AG08396 (cell line): ENCODE measurements around the gene MACROD2.

Source experiments
- DNase-seq: peaks from one replicate; pipeline ENCODE4 v3.0.0; 2012; ENCODE audit warnings: low spot score, mixed read lengths

Gene MACROD2

DNA sequence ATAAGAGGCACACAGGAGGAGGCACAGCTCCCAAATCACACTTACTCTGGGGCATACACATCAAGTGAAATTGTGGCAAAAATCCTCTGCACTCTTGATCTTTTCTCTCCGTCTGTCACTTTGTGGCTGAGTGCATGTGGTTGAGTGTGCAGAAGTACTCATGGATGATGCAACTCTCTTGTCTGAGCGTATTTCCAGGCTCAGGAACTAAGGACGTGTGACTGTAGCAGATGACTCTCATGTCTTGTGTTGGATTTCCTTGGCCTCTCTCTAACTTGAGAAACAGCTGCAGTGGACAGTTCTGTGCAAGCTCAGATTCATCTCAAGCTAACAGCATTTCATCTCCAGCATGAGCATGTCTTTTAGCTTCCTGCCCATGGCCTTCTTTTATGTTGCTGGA lies 587.5 kb downstream of the MACROD2 start:
- no peak for DNase-seq

- no peak for DNase-seq
Measured at GRCh38 chr20:14583413-14583812, 588.1 kb downstream of the MACROD2 start.

DNA sequence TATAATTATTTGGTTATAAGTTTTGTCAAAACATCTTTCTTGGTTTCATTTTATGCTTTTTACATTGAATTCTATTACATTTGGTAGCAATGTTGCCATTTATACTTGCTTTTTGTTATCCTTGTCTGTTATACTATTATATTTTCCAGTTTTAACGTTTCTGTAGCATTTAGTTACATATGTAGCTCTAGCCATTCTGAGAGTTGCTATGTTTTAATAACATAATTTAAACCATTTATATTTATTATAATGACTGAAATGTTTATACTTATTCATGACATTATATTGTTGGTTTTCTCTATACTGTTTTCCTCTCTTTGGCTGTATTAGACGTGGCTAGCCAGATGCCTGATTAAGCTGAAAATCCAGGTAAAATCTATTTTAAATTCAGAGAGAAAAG lies 594.1 kb downstream of the MACROD2 start:
- no peak for DNase-seq

DNA sequence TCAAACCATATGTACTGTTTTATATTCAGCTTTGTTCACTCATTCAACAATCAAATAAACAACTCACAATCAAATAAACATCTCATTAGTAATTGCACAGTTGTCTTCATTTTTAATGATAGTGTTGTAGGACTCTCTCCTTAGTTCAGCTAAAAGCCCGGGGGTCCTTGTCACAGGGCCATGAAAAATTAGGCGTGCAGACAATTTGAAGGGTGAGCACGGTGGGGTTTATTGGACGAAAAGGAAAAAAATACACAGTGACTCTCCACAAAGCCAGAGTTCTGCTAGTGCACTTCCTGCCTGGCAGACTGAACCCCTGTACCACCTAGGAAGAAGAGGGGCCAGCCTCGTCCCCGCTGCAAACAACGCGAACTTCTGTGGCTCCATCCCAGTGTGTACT lies 599.7 kb downstream of the MACROD2 start:
- no peak for DNase-seq

- no peak for DNase-seq
Measured at GRCh38 chr20:14597206-14597715, 601.9 kb downstream of the MACROD2 start.

- no peak for DNase-seq
Measured at GRCh38 chr20:14599613-14600012, 604.3 kb downstream of the MACROD2 start.

GRCh38 chr20:14600527-14600926 lies 605.2 kb downstream of the MACROD2 start:
- DNase-seq = no peak

- DNase-seq = no peak
Measured at GRCh38 chr20:14604143-14604542, 608.8 kb downstream of the MACROD2 start.

DNA sequence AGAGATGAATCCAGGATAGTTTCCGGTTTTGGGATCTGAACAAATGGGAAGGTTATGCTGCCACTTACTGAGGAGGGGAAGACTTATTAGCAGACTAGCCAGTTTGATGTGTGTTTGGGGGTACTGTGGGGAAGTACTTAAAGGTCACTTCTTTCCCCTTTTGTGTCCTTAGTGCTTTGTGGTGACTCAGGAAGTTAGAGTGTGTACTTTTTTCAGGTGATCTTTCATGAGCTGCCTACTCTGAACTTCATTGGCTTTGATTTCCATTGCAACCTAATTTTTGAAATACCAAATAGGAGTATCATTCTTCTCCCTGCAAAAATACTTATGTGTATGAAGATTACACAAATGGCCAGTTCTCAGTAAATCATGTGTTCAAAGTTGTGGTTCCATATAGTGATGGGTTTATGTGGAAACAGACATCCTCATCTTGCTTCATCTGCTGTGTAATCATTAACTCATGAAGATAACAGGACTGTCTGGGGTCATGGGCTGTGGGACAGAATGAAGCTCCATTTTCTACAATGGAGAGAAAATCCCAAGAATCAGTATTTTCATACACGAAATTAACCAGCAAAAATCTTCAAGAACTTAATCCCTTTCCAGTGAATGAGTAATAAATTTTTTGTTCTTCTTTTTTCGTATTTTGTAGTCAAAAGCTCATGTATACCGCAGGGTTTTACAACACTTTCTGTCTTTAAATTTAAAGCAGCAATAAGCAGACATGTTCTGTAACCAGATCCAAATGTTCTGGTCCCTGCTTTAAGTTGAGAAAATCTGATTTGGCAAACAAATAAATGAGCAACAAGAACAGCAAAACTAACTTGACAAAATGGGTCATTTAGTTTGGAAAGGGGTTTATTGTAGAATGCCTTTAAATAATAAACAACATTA lies 614.3 kb downstream of the MACROD2 start:
- DNase-seq = no peak

DNA sequence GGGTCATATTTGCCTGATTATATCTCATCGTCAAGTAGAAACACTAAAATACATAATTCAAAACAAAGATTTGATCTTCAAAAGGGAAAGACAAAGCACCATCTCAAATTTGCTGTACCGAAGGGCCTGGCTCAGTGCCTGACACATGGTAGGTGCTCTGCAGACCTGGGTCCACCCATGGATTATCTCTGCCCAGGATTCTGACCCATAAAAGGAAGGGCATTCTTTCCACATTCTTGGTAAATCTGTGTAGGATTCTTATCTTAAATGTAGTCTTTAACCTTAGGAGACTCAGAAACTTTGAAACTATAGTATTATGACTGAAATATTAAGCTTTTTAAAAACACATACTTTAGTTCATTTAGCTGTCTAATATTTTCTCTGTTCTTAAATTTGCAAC lies 616.2 kb downstream of the MACROD2 start:
- no peak for DNase-seq

DNA sequence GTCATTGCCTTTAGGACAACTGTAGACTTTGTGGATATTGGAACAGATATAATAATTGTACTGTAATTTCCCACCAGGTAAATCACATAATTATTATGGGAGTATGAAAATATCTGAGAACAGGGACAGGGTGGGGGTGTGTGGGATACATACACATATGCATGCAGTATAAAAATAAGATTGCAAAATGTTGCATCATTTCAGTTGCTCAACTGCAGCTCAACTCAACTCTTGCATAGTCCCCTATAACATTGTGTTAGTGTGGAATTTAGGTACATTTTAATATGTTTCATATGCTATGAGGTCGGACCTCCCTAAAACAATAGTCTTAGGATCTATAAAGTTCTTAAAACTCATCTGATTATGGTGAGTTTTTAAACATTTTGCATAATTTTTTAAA lies 617.1 kb downstream of the MACROD2 start:
- no peak for DNase-seq

DNA sequence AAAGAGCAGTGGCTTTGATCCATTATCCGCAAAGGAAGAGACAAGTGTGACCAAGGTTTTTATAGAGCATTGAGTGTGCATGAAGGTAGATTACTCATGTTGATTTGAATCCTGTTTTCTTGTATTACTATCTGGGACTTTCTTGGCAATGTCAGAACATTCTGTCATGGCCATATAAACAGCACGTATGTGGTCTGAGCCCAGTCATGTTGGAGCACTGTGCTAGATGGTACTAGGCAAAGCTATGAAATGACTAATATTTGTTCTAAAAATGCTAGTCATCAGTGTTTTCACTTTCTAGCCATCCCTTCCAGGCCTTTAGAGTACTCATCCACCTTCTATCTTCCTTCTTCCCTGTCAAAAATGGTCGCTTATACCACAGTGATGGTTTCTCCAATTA lies 620.7 kb downstream of the MACROD2 start:
- no peak for DNase-seq

DNA sequence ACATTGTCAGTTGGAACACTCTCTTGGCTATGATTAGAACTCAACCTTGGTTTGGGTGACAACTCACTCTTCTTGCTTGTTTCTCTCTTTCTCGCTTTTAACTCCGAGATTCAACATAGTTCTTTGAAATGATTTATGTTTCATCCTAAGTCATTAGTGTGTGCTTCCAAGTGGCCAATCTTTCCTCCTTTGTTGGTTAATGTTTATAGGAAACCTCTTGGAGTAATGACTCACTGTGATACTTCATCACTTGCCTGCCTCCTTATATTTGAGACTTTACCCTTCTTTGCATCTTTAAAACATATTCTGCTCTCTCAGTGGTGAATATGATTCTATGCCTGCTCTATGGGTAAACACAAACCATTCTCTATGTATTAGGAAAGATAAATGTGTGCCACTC lies 621.8 kb downstream of the MACROD2 start:
- DNase-seq = no peak

DNA sequence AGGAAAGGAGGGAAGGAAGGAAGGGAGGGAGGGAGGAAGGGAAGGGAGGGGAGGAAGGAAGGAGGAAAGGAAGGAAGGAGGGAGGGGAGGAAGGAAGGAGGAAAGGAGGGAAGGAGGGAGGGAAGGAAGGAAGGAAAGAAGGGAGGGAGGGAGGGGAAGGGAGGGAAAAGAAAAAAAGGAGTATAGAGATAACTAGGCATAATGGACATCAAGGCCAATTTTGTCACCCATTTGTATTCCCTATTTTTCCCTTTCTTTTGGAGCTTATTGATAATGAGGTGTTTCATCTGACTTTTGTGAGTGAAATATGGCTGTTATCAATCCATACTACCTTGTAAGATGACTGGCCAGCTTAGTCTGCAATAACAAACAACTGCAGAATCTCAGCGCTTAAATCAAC lies 624.1 kb downstream of the MACROD2 start:
- DNase-seq = no peak

DNA sequence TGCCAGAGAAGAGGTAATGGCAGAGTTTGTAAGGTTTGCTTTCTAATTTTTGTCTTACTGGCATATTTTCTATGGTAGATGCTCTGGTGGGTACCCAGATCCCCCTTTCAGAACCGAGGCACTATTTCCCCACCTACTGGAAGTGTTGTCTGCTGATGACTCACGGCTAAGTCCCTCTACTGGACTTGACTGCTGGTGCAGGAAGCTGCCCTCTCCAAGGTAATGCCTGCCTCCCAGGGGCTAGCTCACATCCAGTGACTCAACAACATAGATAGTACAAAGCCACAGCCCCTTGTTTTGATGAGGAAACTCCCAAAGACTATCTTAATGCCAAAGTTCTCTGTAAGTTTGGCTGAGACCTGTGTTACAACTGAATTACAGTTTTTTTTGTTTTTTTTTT lies 627.5 kb downstream of the MACROD2 start:
- DNase-seq = peak; percentile 5

GRCh38 chr20:14631011-14631410 lies 635.7 kb downstream of the MACROD2 start:
- DNase-seq = no peak

GRCh38 chr20:14632906-14633305 lies 637.6 kb downstream of the MACROD2 start:
- no peak for DNase-seq

DNA sequence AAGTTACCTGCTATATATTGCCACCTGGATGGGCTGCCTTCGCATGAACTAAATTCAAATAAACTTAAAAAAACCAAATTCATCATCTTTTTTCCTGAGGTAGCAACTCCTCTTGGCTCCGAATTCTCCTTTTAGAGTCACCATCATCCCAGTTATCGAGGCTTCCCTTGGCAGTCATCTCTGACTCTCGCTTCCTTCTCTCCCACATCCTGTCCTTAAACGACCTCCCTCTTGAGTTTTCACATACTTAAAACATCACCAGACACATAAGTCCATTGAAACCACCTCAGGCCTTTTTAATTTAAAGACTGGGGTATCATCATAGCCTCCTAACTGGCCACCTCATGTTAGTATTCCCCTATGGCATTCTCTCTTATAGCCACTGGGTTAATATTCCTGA lies 638.2 kb downstream of the MACROD2 start:
- DNase-seq = no peak

DNA sequence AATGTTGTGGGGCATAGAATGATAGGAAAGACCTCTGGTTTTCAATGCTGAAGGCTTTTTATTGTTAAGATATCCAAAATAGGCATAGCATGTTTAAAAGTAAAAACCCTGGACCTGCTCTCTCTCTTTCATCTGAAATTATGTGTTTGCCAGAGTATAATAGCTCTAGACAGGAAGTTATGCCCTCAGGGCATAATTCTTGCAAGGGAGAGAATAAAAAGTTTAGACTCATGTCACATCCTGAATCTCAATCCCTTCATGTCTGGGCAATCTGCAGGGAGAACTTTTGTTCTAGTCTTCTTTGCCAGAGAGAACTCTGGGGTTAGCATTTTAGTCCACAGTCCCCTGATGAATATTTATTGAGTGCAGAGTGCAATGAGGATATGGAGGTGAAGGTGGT lies 639.3 kb downstream of the MACROD2 start:
- DNase-seq = no peak

- DNase-seq = no peak
Measured at GRCh38 chr20:14637441-14637840, 642.1 kb downstream of the MACROD2 start.

DNA sequence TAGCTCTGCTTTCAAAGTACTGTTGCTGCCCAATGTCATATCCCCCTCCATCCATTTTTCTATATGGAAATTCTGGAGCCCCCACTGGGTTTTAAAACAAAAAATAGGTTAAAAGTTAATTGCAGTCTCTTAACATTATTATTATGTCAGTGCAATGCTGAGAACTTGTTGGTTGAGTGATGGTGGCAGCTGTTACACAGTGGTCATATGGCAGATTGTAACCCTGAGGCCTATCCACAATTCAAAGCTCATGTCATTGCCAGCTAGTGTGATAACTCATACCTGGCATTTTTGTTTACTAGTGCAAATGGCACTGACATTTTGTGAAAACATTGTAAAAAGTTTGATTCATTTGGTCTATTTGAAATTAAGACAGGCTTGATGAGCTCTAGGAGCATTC lies 647.8 kb downstream of the MACROD2 start:
- no peak for DNase-seq

DNA sequence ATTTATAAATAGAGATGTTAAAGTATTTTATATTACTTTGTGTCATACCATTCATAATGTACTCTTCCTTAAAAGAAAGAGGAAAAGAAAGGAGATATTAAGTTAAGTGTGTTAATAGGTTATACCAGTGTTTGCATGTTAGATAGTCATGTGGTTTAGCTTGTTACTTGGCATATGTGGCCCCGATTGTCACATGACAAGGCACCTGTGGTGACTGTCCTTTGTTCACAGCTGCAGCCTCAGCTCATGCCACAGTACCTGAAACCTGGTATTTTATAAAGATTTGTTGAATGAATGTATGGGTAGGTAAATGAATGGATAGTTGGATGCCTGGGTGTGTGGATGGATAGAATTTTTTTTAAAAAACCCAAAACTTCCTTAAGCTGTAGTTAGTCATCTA lies 648.2 kb downstream of the MACROD2 start:
- no peak for DNase-seq

- DNase-seq = no peak
Measured at GRCh38 chr20:14644306-14645097, 649.2 kb downstream of the MACROD2 start.
